ENCODE results near the gene SLC7A1.

SLC7A1 gene

DNA sequence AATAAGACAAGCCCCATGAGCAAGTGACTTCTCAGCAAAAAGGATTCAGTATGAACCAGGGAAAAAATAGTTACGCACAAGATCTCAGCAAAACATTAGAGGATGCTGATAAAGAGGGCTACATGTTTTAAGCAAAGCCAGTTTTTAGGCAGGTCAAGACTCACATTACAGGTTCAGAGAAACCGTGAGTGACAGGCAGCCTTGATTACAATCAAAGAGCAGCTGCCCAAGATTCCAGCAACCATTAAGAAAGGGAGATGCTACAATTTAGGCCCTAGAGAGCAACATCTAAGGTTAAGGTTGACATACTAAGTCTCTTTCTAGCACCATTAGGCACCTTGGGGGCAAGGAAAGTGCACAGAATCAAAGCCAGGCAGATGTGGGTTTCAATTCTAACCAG is 2.8 kb upstream of the SLC7A1 start:
- H3K27me3 ChIP-seq (ENCODE audit: control insufficient read depth in 2 of 2, insufficient read depth in 2 of 2, low read length in 2 of 2), result peaks cover 0 to 2% of the 10 kb centered on the region in 2 donors
- H3K9ac ChIP-seq (ENCODE audit: low read depth in 1 of 2, low read length in 2 of 2), result no peak overlapping the region
- H3K36me3 ChIP-seq (ENCODE audit: control insufficient read depth in 2 of 2, insufficient read depth in 2 of 2, low read length in 2 of 2), result no peaks in the 10 kb centered on the region
- H3K4me1 ChIP-seq (ENCODE audit: control insufficient read depth in 2 of 2, insufficient read depth in 2 of 2, low read length in 2 of 2), result peaks cover 4 to 8% of the 10 kb centered on the region in 2 donors
- H3K27ac ChIP-seq (ENCODE audit: low read depth in 2 of 2, low read length in 2 of 2), result no peak overlapping the region
- H3K9me3 ChIP-seq (ENCODE audit: control insufficient read depth in 2 of 2, low read length in 2 of 2), result no peaks in the 10 kb centered on the region
- H3K4me3 ChIP-seq (ENCODE audit: low read length in 2 of 2), result no peak overlapping the region

DNA sequence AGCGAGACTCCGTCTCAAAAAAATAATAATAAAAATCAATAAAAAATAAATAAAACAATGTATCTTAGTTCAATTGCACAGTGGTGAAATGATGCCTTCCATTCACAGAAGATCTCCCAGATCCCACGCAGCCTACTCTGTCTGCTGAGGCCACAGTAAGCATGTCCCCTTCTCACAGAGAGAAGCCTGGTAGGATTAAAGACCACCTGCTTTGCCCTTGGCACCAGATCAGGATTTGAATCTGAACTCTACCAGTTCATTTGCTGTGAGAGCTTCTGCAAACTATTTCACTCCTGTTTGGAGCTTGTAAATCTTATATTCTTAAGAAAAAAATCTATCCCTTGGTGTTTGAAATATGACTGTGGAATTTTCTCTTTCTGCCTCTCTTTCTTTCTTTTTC is 2.2 kb upstream of the SLC7A1 start:
- Histone ChIP-seq H3K36me3 (ENCODE audit: control insufficient read depth in 2 of 2, insufficient read depth in 2 of 2, low read length in 2 of 2) (no peaks in the 10 kb centered on the region), H3K9ac (ENCODE audit: low read depth in 1 of 2, low read length in 2 of 2) (no peak overlapping the region), H3K4me3 (ENCODE audit: low read length in 2 of 2) (no peak overlapping the region), H3K9me3 (ENCODE audit: control insufficient read depth in 2 of 2, low read length in 2 of 2) (no peaks in the 10 kb centered on the region), H3K4me1 (ENCODE audit: control insufficient read depth in 2 of 2, insufficient read depth in 2 of 2, low read length in 2 of 2) (peaks cover 4 to 8% of the 10 kb centered on the region in 2 donors), H3K27me3 (ENCODE audit: control insufficient read depth in 2 of 2, insufficient read depth in 2 of 2, low read length in 2 of 2) (peaks cover 0 to 2% of the 10 kb centered on the region in 2 donors), H3K27ac (ENCODE audit: low read depth in 2 of 2, low read length in 2 of 2) (no peak overlapping the region)

DNA sequence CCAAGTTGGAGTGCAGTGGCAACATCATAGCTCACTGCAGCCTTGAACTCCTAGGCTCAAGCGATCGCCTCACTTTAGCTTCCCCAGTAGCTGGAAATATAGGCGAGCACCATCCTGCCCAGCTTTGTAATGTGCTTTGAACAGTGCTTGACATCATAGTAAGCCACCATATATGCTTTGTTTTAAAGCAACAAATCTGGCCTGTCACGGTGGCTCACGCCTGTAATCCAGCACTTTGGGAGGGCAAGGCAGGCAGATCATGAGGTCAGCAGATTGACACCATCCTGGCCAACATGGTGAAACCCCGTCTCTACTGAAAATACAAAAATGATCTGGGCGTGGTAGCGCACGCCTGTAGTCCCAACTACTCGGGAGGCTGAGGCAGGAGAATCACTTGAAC is 1.8 kb upstream of the SLC7A1 start:
- Histone ChIP-seq H3K9me3 (ENCODE audit: control insufficient read depth in 2 of 2, low read length in 2 of 2) (no peaks in the 10 kb centered on the region), H3K27ac (ENCODE audit: low read depth in 2 of 2, low read length in 2 of 2) (no peak overlapping the region), H3K4me3 (ENCODE audit: low read length in 2 of 2) (no peak overlapping the region), H3K4me1 (ENCODE audit: control insufficient read depth in 2 of 2, insufficient read depth in 2 of 2, low read length in 2 of 2) (peaks cover 4 to 8% of the 10 kb centered on the region in 2 donors), H3K9ac (ENCODE audit: low read depth in 1 of 2, low read length in 2 of 2) (no peak overlapping the region), H3K27me3 (ENCODE audit: control insufficient read depth in 2 of 2, insufficient read depth in 2 of 2, low read length in 2 of 2) (peaks cover 0 to 2% of the 10 kb centered on the region in 2 donors), H3K36me3 (ENCODE audit: control insufficient read depth in 2 of 2, insufficient read depth in 2 of 2, low read length in 2 of 2) (no peaks in the 10 kb centered on the region)

DNA sequence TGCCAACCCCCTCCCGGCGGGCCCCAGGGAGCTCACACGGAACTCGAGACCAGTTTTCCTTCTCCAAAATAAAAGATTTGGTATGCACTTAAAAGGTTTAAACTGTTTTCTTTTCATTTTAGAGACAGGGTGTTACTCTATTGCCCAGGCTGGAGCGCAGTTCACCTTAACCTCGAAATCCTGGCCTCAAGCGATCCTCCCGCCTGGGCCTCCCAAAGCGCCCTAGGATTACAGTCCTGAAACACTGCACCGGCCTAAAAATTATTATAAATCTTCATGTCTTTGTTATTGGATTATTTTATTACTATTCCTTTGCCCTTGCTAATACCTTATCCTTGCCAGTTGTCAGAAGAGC is 553 bp upstream of the SLC7A1 start:
- Histone ChIP-seq H3K4me1 (ENCODE audit: control insufficient read depth in 2 of 2, insufficient read depth in 2 of 2, low read length in 2 of 2) (peaks cover 4 to 8% of the 10 kb centered on the region in 2 donors), H3K27me3 (ENCODE audit: control insufficient read depth in 2 of 2, insufficient read depth in 2 of 2, low read length in 2 of 2) (peaks cover 0 to 2% of the 10 kb centered on the region in 2 donors), H3K4me3 (ENCODE audit: low read length in 2 of 2) (peak overlapping the region; percentile 52 to 65), H3K9ac (ENCODE audit: low read depth in 1 of 2, low read length in 2 of 2) (peak overlapping the region; percentile 51 to 56), H3K27ac (ENCODE audit: low read depth in 2 of 2, low read length in 2 of 2) (peak overlapping the region in 1 of 2 donors; percentile 43), H3K36me3 (ENCODE audit: control insufficient read depth in 2 of 2, insufficient read depth in 2 of 2, low read length in 2 of 2) (no peaks in the 10 kb centered on the region), H3K9me3 (ENCODE audit: control insufficient read depth in 2 of 2, low read length in 2 of 2) (no peaks in the 10 kb centered on the region)

DNA sequence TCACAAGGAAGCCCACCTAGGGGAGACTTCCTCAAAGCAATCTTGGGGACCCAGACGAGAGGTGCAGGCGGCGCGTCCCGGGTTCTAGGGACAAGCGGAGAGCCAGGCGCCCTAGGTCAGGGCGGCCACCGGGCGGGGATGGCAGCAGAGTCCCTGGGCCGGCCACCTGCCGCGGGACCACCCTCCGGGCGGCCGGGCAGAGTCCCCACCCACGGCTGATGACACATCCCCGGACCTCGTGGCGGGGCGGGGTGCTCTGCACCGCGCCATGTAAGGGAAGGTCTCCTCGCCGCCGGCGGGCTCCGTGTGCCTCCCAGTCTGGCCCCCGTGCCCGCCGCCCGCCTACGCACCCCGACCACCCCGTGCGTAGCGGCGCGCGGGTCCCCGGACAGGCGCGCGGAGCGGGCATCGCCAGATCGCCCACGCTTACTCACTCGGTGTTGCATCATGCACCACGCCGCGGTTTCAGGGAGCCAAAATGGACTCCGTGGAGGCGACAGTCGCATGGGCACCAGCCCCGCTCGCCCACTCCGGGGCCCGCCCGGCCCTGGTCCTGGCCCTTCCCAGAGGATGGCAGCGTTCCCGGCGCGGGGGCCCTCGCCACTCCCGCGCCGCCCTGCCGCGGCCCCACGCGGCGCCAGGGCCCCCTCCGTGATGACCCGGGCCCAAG is 643 bp downstream of the SLC7A1 start:
- H3K9ac ChIP-seq (ENCODE audit: low read depth in 1 of 2, low read length in 2 of 2), result peak overlapping the region; percentile 74 to 89
- H3K4me3 ChIP-seq (ENCODE audit: low read length in 2 of 2), result peak overlapping the region; percentile 80 to 82
- H3K9me3 ChIP-seq (ENCODE audit: control insufficient read depth in 2 of 2, low read length in 2 of 2), result no peaks in the 10 kb centered on the region
- H3K4me1 ChIP-seq (ENCODE audit: control insufficient read depth in 2 of 2, insufficient read depth in 2 of 2, low read length in 2 of 2), result peaks cover 4 to 8% of the 10 kb centered on the region in 2 donors
- peak overlapping the region; percentile 77 to 82 for H3K27ac ChIP-seq (ENCODE audit: low read depth in 2 of 2, low read length in 2 of 2)
- H3K36me3 ChIP-seq (ENCODE audit: control insufficient read depth in 2 of 2, insufficient read depth in 2 of 2, low read length in 2 of 2), result no peaks in the 10 kb centered on the region
- peaks cover 0 to 2% of the 10 kb centered on the region in 2 donors for H3K27me3 ChIP-seq (ENCODE audit: control insufficient read depth in 2 of 2, insufficient read depth in 2 of 2, low read length in 2 of 2)

DNA sequence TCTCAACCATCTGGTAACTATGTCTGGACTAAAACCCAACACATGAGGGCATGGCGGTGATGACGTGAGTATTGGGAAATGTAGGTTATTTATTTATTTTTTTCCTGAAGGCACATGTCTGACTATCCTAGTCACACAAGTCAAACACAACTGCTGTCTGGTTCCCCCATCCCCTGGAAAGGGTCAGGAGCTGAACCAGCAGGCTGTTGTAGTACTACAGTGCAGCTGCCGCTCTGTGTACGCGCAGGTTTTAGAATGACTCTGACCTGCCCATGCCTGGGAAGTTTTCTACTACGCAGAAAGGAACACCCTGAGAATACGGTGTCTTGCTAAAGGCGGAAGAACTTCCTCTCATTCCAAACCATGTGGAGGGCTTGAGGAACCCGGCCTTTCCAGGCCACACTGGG is 1.2 kb downstream of the SLC7A1 start:
- Histone ChIP-seq H3K27me3 (ENCODE audit: control insufficient read depth in 2 of 2, insufficient read depth in 2 of 2, low read length in 2 of 2) (peaks cover 0 to 2% of the 10 kb centered on the region in 2 donors), H3K9me3 (ENCODE audit: control insufficient read depth in 2 of 2, low read length in 2 of 2) (no peaks in the 10 kb centered on the region), H3K36me3 (ENCODE audit: control insufficient read depth in 2 of 2, insufficient read depth in 2 of 2, low read length in 2 of 2) (no peaks in the 10 kb centered on the region), H3K4me3 (ENCODE audit: low read length in 2 of 2) (peak overlapping the region; percentile 80 to 82), H3K4me1 (ENCODE audit: control insufficient read depth in 2 of 2, insufficient read depth in 2 of 2, low read length in 2 of 2) (peaks cover 4 to 8% of the 10 kb centered on the region in 2 donors), H3K9ac (ENCODE audit: low read depth in 1 of 2, low read length in 2 of 2) (peak overlapping the region; percentile 74 to 89), H3K27ac (ENCODE audit: low read depth in 2 of 2, low read length in 2 of 2) (peak overlapping the region; percentile 77 to 82)

DNA sequence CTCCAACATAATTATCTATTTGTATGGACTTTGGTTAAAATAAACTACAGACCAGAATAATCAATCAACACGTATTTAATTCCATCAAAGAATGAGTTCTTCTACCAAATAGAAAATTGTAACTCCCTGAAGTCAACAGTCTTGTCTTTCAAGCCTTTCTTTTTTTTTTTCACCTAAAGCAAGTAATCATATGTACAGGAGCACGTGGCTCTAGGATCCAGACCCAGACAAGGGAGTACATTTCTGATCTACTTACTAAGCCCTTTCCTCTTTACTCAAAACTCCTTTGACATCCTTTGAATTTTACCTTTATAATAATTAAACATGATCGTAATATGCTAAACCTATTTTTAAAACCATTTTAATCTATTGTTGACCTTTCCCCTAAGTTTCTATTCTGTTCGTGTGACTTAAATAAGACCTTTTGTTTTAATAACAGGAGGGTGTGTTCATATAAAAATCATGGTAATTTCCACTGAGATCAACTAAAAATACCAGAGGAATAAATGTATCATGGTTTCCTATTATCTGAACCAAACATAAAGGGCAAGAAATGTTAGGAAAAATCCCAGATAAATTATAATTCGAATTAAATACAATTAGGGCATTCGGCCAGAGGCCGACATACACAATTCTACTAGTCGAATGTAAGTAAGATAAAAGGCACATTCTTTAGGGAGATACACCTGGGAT is 1.7 kb downstream of the SLC7A1 start:
- no peaks in the 10 kb centered on the region for H3K36me3 ChIP-seq (ENCODE audit: control insufficient read depth in 2 of 2, insufficient read depth in 2 of 2, low read length in 2 of 2)
- H3K9ac ChIP-seq (ENCODE audit: low read depth in 1 of 2, low read length in 2 of 2), result peak overlapping the region; percentile 74 to 89
- H3K4me1 ChIP-seq (ENCODE audit: control insufficient read depth in 2 of 2, insufficient read depth in 2 of 2, low read length in 2 of 2), result peaks cover 4 to 8% of the 10 kb centered on the region in 2 donors
- no peaks in the 10 kb centered on the region for H3K9me3 ChIP-seq (ENCODE audit: control insufficient read depth in 2 of 2, low read length in 2 of 2)
- H3K4me3 ChIP-seq (ENCODE audit: low read length in 2 of 2), result peak overlapping the region; percentile 80 to 82
- no peak overlapping the region for H3K27ac ChIP-seq (ENCODE audit: low read depth in 2 of 2, low read length in 2 of 2)
- H3K27me3 ChIP-seq (ENCODE audit: control insufficient read depth in 2 of 2, insufficient read depth in 2 of 2, low read length in 2 of 2), result peaks cover 0 to 2% of the 10 kb centered on the region in 2 donors

DNA sequence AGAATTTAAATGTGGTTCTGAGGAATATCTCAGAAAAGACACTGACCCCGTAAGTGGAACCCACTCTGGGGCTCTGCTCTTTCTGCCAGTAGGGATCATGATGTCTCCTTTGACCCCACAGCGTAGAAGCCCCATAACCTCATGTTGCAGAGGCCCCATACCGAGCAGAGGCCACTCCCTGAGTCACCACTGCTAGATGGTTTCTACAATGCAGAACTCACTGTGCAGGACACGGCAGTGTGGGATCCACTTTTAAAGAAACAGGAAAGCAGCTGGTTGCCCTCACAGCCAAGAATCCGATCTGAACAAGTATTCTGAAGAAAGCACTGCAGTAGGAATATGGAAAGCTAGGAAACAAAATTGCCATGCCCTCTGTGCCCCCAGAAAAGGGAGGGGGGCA is 4.2 kb downstream of the SLC7A1 start:
- no peak overlapping the region for H3K9ac ChIP-seq (ENCODE audit: low read depth in 1 of 2, low read length in 2 of 2)
- H3K27me3 ChIP-seq (ENCODE audit: control insufficient read depth in 2 of 2, insufficient read depth in 2 of 2, low read length in 2 of 2), result no peaks in the 10 kb centered on the region
- no peaks in the 10 kb centered on the region for H3K9me3 ChIP-seq (ENCODE audit: control insufficient read depth in 2 of 2, low read length in 2 of 2)
- H3K36me3 ChIP-seq (ENCODE audit: control insufficient read depth in 2 of 2, insufficient read depth in 2 of 2, low read length in 2 of 2), result peaks cover 0 to 4% of the 10 kb centered on the region in 2 donors
- no peak overlapping the region for H3K4me3 ChIP-seq (ENCODE audit: low read length in 2 of 2)
- no peak overlapping the region for H3K27ac ChIP-seq (ENCODE audit: low read depth in 2 of 2, low read length in 2 of 2)
- peaks cover 4 to 8% of the 10 kb centered on the region in 2 donors for H3K4me1 ChIP-seq (ENCODE audit: control insufficient read depth in 2 of 2, insufficient read depth in 2 of 2, low read length in 2 of 2)

DNA sequence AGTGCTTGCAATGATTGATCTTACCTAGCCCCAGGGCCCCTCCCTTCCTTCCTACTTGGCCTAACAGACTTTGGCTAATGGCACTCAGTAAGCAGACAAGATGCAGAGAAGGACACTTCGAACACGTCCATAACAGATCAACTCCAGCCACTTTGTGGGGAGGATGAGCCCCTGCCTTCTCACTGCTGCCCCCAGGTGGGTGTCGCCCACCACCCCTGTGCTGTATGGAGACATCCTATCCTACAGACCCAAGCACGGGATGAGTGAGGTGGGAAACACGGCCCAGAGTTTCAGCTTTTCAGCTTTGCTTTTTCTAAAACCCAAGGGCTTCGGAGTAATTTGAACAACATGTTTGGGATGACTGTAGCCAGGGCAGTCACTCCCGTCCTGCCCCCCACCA is 5.5 kb downstream of the SLC7A1 start:
- no peaks in the 10 kb centered on the region for H3K27me3 ChIP-seq (ENCODE audit: control insufficient read depth in 2 of 2, insufficient read depth in 2 of 2, low read length in 2 of 2)
- H3K4me1 ChIP-seq (ENCODE audit: control insufficient read depth in 2 of 2, insufficient read depth in 2 of 2, low read length in 2 of 2), result peaks cover 0 to 6% of the 10 kb centered on the region in 2 donors
- H3K36me3 ChIP-seq (ENCODE audit: control insufficient read depth in 2 of 2, insufficient read depth in 2 of 2, low read length in 2 of 2), result peaks cover 0 to 4% of the 10 kb centered on the region in 2 donors
- no peak overlapping the region for H3K4me3 ChIP-seq (ENCODE audit: low read length in 2 of 2)
- no peak overlapping the region for H3K27ac ChIP-seq (ENCODE audit: low read depth in 2 of 2, low read length in 2 of 2)
- H3K9ac ChIP-seq (ENCODE audit: low read depth in 1 of 2, low read length in 2 of 2), result no peak overlapping the region
- no peaks in the 10 kb centered on the region for H3K9me3 ChIP-seq (ENCODE audit: control insufficient read depth in 2 of 2, low read length in 2 of 2)

DNA sequence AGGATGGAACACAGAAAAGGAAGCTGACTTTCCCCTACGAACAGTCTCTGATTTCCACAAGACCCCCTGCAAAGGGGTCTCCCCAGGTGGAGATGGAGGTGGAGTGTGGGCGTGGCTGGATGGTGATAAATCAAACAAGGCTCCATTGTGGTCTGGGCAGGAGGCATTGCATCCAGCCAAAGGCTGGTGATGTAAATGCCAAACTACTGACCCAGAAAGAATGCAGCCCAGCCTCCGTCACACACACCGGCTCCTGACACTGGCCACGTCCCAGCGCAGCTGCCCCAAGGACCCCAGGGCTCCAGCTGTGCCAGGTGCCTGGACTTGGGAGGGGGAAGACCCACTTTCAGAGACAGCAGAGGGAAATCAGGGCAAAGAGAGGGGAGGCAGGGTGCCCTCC is 6.3 kb downstream of the SLC7A1 start:
- Histone ChIP-seq H3K9me3 (ENCODE audit: control insufficient read depth in 2 of 2, low read length in 2 of 2) (no peaks in the 10 kb centered on the region), H3K4me3 (ENCODE audit: low read length in 2 of 2) (no peak overlapping the region), H3K36me3 (ENCODE audit: control insufficient read depth in 2 of 2, insufficient read depth in 2 of 2, low read length in 2 of 2) (peaks cover 0 to 4% of the 10 kb centered on the region in 2 donors), H3K27ac (ENCODE audit: low read depth in 2 of 2, low read length in 2 of 2) (no peak overlapping the region), H3K9ac (ENCODE audit: low read depth in 1 of 2, low read length in 2 of 2) (no peak overlapping the region), H3K27me3 (ENCODE audit: control insufficient read depth in 2 of 2, insufficient read depth in 2 of 2, low read length in 2 of 2) (no peaks in the 10 kb centered on the region), H3K4me1 (ENCODE audit: control insufficient read depth in 2 of 2, insufficient read depth in 2 of 2, low read length in 2 of 2) (peaks cover 0 to 3% of the 10 kb centered on the region in 2 donors)

All from mucosa of rectum (tissue), 2 donors.